ENCODE data around the gene CAPN5.

- TF ChIP-seq TCF4 (CRISPR knock-in tag; IDR thresholded peaks at IDR 0.05; ENCODE audit: borderline replicate concordance): no peak
- TF ChIP-seq OSR1 (CRISPR knock-in tag; IDR thresholded peaks at IDR 0.05): no peak
- no peak for TF ChIP-seq ESRRG (CRISPR knock-in tag; IDR thresholded peaks at IDR 0.05)
- no peak for TF ChIP-seq ZFP30 (CRISPR knock-in tag; IDR thresholded peaks at IDR 0.05)
- no peak for TF ChIP-seq RARB (CRISPR knock-in tag; IDR thresholded peaks at IDR 0.05)
- TF ChIP-seq ZFP3 (CRISPR knock-in tag; IDR thresholded peaks at IDR 0.05): no peak
- TF ChIP-seq ISL1 (CRISPR knock-in tag; IDR thresholded peaks at IDR 0.05): no peak
- no peak for TF ChIP-seq TOX (CRISPR knock-in tag; IDR thresholded peaks at IDR 0.05; ENCODE audit: borderline replicate concordance)
- no peak for TF ChIP-seq CSRNP3 (CRISPR knock-in tag; IDR thresholded peaks at IDR 0.05)
- TF ChIP-seq ZNF8 (CRISPR knock-in tag; IDR thresholded peaks at IDR 0.05): no peak
- TF ChIP-seq, protein P1, sequence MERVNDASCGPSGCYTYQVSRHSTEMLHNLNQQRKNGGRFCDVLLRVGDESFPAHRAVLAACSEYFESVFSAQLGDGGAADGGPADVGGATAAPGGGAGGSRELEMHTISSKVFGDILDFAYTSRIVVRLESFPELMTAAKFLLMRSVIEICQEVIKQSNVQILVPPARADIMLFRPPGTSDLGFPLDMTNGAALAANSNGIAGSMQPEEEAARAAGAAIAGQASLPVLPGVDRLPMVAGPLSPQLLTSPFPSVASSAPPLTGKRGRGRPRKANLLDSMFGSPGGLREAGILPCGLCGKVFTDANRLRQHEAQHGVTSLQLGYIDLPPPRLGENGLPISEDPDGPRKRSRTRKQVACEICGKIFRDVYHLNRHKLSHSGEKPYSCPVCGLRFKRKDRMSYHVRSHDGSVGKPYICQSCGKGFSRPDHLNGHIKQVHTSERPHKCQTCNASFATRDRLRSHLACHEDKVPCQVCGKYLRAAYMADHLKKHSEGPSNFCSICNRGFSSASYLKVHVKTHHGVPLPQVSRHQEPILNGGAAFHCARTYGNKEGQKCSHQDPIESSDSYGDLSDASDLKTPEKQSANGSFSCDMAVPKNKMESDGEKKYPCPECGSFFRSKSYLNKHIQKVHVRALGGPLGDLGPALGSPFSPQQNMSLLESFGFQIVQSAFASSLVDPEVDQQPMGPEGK (CRISPR knock-in tag; IDR thresholded peaks at IDR 0.05; ENCODE audit: borderline replicate concordance): no peak
Measured at GRCh38 chr11:77152846-77153245, 86.1 kb downstream of the CAPN5 start.

Measured in SK-N-SH treated with all-trans-retinoic acid at 6 μM for 48 hours (cell line).